WTC11 (cell line): ENCODE measurements around the gene CELF4. TPM values are rescaled to one million over a fixed set of nuclear protein-coding genes. Genes with fewer than 3 reads are reported as not detected.

Experiments
- ATAC-seq: fragments of 200-7000 bp; cut with Tn5 transposase; 2 replicates; pipeline ENCODE4 v1.10.0; 2021; ENCODE audit warnings: mild to moderate bottlenecking, moderate library complexity
- CTCF ChIA-PET: fragments of 300-600 bp; sonication (Branson Sonifier 250); formaldehyde crosslinking; loops from one replicate; lab custom pipeline; 2021; ENCODE audit warnings: antibody characterized with exemption; lab: Charles Lee
- POLR2A ChIA-PET: fragments of 350-600 bp; sonication (Branson Sonifier 250); formaldehyde crosslinking; loops from one replicate; lab custom pipeline; 2021; ENCODE audit warnings: antibody characterized with exemption; lab: Charles Lee
- DNase-seq: peaks from one replicate; pipeline ENCODE4 v3.0.0; 2021; ENCODE audit warnings: low spot score
- H3K27ac Mint-ChIP-seq: 2 replicates; pipeline ENCODE4 v1.8.0; 2021; ENCODE audit warnings: mixed read lengths
- H3K27me3 Mint-ChIP-seq: 2 replicates; pipeline ENCODE4 v1.8.0; 2021; ENCODE audit warnings: low read depth, mild to moderate bottlenecking, moderate library complexity, mixed read lengths
- H3K36me3 Mint-ChIP-seq: 2 replicates; pipeline ENCODE4 v1.8.0; 2021; ENCODE audit warnings: mixed read lengths
- H3K4me1 Mint-ChIP-seq: 2 replicates; pipeline ENCODE4 v1.8.0; 2022; ENCODE audit warnings: mixed read lengths
- H3K4me3 Mint-ChIP-seq: 2 replicates; pipeline ENCODE4 v1.8.0; 2021; ENCODE audit warnings: mild to moderate bottlenecking, moderate library complexity, mixed read lengths
- H3K9me3 Mint-ChIP-seq: 2 replicates; pipeline ENCODE4 v1.8.0; 2021; ENCODE audit warnings: mixed read lengths
- ATF1 ChIP-seq: sonication (generic); formaldehyde crosslinking; IDR thresholded peaks from 2 replicates; pipeline ENCODE4 v1.8.1; 2023; ENCODE audit warnings: mild to moderate bottlenecking, moderate library complexity, missing genetic modification reagents
- CREB1 ChIP-seq: sonication (generic); formaldehyde crosslinking; IDR thresholded peaks from 2 replicates; pipeline ENCODE4 v1.8.0; 2023; ENCODE audit warnings: mild to moderate bottlenecking, missing genetic modification reagents
- FOXK1 ChIP-seq: sonication (generic); formaldehyde crosslinking; IDR thresholded peaks from 2 replicates; pipeline ENCODE4 v1.8.0; 2022; ENCODE audit warnings: mild to moderate bottlenecking, moderate library complexity, missing genetic modification reagents
- GABPB1 ChIP-seq: sonication (generic); formaldehyde crosslinking; IDR thresholded peaks from 2 replicates; pipeline ENCODE4 v1.8.1; 2023; ENCODE audit warnings: mild to moderate bottlenecking, missing genetic modification reagents
- JUN ChIP-seq: sonication (generic); formaldehyde crosslinking; IDR thresholded peaks from 2 replicates; pipeline ENCODE4 v1.8.0; 2023; ENCODE audit warnings: mild to moderate bottlenecking, missing genetic modification reagents
- KAT7 ChIP-seq: sonication (generic); formaldehyde crosslinking; IDR thresholded peaks from 2 replicates; pipeline ENCODE4 v1.8.1; 2023; ENCODE audit warnings: missing genetic modification reagents, mild to moderate bottlenecking, borderline replicate concordance
- NFATC4 ChIP-seq: fragments of 250-450 bp; sonication (Bioruptor Pico); IDR thresholded peaks from 2 replicates; pipeline ENCODE4 v1.9.0; 2021; ENCODE audit warnings: mild to moderate bottlenecking
- NFE2L1 ChIP-seq: sonication (generic); formaldehyde crosslinking; IDR thresholded peaks from 2 replicates; pipeline ENCODE4 v1.8.1; 2023; ENCODE audit warnings: missing genetic modification reagents
- NR1H2 ChIP-seq: sonication (generic); formaldehyde crosslinking; IDR thresholded peaks from 2 replicates; pipeline ENCODE4 v1.9.0; 2021; ENCODE audit warnings: mild to moderate bottlenecking, moderate library complexity, missing genetic modification reagents
- SOX15 ChIP-seq: fragments of 250-450 bp; sonication (Bioruptor Pico); IDR thresholded peaks from 2 replicates; pipeline ENCODE4 v1.9.0; 2021; ENCODE audit warnings: mild to moderate bottlenecking
- TCF7 ChIP-seq: sonication (generic); formaldehyde crosslinking; IDR thresholded peaks from 2 replicates; pipeline ENCODE4 v1.8.0; 2022; ENCODE audit warnings: mild to moderate bottlenecking, low read depth, missing genetic modification reagents, moderate library complexity
- TEAD1 ChIP-seq: sonication (generic); formaldehyde crosslinking; IDR thresholded peaks from 2 replicates; pipeline ENCODE4 v1.8.0; 2022; ENCODE audit warnings: mild to moderate bottlenecking, missing genetic modification reagents
- ZNF121 ChIP-seq: sonication (generic); formaldehyde crosslinking; IDR thresholded peaks from 2 replicates; pipeline ENCODE4 v1.8.0; 2023; ENCODE audit warnings: missing genetic modification reagents
- ZNF138 ChIP-seq: sonication (generic); formaldehyde crosslinking; conservative IDR thresholded peaks from 2 replicates; pipeline ENCODE4 v1.8.1; 2022; ENCODE audit warnings: mild to moderate bottlenecking, moderate library complexity, missing genetic modification reagents
- total RNA-seq: library from RNA; stranded (reverse); gene quantifications from 3 replicates; pipeline ENCODE4 v1.2.3, GENCODE V29; 2021
- TF ChIP-seq, protein P1 (sequence below): sonication (generic); formaldehyde crosslinking; IDR thresholded peaks from 2 replicates; pipeline ENCODE4 v1.8.0; 2022; ENCODE audit warnings: mild to moderate bottlenecking, missing genetic modification reagents
- TF ChIP-seq, protein P2 (sequence below): sonication (generic); formaldehyde crosslinking; conservative IDR thresholded peaks from 2 replicates; pipeline ENCODE4 v1.8.1; 2023; ENCODE audit warnings: mild to moderate bottlenecking, low read depth, missing genetic modification reagents, moderate library complexity
- TF ChIP-seq, protein P3 (sequence below): sonication (generic); formaldehyde crosslinking; IDR thresholded peaks from 2 replicates; pipeline ENCODE4 v1.8.1; 2023; ENCODE audit warnings: mild to moderate bottlenecking, missing genetic modification reagents, borderline replicate concordance
- TF ChIP-seq, protein P4 (sequence below): sonication (generic); formaldehyde crosslinking; conservative IDR thresholded peaks from 2 replicates; pipeline ENCODE4 v1.8.1; 2022; ENCODE audit warnings: mild to moderate bottlenecking, missing genetic modification reagents
- TF ChIP-seq, protein P5 (sequence below): sonication (generic); formaldehyde crosslinking; IDR thresholded peaks from 2 replicates; pipeline ENCODE4 v1.8.1; 2023; ENCODE audit warnings: mild to moderate bottlenecking, missing genetic modification reagents, moderate library complexity
- TF ChIP-seq, protein P6 (sequence below): sonication (generic); formaldehyde crosslinking; IDR thresholded peaks from 2 replicates; pipeline ENCODE4 v1.8.0; 2023; ENCODE audit warnings: missing genetic modification reagents
- TF ChIP-seq, protein P7 (sequence below): fragments of 250-450 bp; sonication (Bioruptor Pico); IDR thresholded peaks from 2 replicates; pipeline ENCODE4 v1.8.0; 2021; ENCODE audit warnings: mild to moderate bottlenecking

CELF4 gene
- total RNA-seq, 1 experiment from 2014 or later = 2.9 TPM

DNA sequence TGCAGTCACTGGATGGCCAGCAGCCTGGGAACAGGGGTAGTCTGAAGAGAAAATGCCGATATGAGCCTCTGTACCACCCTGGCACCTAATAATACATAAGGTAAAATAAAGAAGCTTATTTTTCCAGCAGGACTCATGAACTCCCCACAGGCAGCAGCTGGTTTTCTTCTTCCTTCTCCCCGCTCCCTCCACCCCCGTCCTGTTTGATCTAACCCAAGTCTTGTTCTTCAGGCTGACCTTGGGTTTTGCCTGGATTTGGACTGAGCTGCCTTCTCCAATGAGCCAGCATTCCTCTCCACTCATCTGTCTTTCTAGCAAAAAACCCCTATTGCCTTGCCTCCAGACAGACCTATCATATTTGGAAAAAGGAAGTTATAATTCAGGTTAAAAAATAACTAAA, 111.8 kb downstream of the CELF4 start:
- Mint-ChIP-seq H3K36me3 (no peaks in the 10 kb centered on the region), H3K4me3 (no peak overlapping the region), H3K4me1 (peaks cover 39% of the 10 kb centered on the region), H3K9me3 (no peaks in the 10 kb centered on the region), H3K27me3 (peaks cover 16% of the 10 kb centered on the region), H3K27ac (no peak overlapping the region)
- ATAC-seq (no peak), DNase-seq (no peak)
- POLR2A ChIA-PET = no interaction called here
- TF ChIP-seq, protein P1, sequence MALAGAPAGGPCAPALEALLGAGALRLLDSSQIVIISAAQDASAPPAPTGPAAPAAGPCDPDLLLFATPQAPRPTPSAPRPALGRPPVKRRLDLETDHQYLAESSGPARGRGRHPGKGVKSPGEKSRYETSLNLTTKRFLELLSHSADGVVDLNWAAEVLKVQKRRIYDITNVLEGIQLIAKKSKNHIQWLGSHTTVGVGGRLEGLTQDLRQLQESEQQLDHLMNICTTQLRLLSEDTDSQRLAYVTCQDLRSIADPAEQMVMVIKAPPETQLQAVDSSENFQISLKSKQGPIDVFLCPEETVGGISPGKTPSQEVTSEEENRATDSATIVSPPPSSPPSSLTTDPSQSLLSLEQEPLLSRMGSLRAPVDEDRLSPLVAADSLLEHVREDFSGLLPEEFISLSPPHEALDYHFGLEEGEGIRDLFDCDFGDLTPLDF = no peak
- CTCF ChIA-PET = interaction anchor here (0.6 to 1.5 kb wide), 5 partner anchors 23 to 110 kb away, joined by 3 to 4 read pairs (median 4); no protein-coding TSS in a partner anchor

DNA sequence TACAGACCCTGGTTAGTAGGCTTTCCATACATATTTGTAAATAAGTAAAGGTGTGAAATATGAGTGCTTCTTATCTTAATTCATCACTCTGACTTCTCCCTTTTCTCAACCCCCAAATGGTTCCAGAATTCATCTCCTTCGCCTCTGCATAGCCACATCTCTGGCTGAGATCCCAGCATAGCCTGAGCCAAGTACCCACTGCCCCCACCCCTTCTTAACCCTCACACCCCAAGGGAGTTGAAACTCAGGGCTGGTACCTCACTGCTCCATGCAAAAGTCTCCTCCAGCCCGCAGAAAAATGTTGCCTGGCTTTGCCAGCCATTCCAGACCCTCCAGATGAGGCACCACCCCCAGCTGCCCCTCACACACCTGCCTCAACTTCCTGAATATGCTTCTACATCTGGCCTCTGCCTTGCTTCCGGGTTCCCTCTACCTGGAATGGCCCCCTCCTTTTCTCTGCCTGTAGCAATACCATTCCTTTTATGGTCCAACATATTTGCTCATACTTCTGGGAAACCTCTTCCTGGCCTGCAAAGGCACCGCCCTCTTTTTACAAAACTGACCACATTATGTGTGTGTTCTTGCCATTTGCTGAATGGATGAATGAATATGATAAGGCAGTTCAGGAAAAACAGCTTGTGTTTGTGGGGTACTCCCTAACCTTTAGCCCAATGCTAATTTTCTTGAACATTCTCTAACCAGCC, 112.8 kb downstream of the CELF4 start:
- no peak for TF ChIP-seq GABPB1
- TF ChIP-seq ZNF121 (CRISPR knock-in tag) = no peak
- TF ChIP-seq, protein P2, sequence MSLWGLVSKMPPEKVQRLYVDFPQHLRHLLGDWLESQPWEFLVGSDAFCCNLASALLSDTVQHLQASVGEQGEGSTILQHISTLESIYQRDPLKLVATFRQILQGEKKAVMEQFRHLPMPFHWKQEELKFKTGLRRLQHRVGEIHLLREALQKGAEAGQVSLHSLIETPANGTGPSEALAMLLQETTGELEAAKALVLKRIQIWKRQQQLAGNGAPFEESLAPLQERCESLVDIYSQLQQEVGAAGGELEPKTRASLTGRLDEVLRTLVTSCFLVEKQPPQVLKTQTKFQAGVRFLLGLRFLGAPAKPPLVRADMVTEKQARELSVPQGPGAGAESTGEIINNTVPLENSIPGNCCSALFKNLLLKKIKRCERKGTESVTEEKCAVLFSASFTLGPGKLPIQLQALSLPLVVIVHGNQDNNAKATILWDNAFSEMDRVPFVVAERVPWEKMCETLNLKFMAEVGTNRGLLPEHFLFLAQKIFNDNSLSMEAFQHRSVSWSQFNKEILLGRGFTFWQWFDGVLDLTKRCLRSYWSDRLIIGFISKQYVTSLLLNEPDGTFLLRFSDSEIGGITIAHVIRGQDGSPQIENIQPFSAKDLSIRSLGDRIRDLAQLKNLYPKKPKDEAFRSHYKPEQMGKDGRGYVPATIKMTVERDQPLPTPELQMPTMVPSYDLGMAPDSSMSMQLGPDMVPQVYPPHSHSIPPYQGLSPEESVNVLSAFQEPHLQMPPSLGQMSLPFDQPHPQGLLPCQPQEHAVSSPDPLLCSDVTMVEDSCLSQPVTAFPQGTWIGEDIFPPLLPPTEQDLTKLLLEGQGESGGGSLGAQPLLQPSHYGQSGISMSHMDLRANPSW (CRISPR knock-in tag) = no peak
- TF ChIP-seq ATF1 (CRISPR knock-in tag) = no peak
- no peak for TF ChIP-seq CREB1 (CRISPR knock-in tag)
- no peak for TF ChIP-seq KAT7 (CRISPR knock-in tag)
- TF ChIP-seq, protein P3, sequence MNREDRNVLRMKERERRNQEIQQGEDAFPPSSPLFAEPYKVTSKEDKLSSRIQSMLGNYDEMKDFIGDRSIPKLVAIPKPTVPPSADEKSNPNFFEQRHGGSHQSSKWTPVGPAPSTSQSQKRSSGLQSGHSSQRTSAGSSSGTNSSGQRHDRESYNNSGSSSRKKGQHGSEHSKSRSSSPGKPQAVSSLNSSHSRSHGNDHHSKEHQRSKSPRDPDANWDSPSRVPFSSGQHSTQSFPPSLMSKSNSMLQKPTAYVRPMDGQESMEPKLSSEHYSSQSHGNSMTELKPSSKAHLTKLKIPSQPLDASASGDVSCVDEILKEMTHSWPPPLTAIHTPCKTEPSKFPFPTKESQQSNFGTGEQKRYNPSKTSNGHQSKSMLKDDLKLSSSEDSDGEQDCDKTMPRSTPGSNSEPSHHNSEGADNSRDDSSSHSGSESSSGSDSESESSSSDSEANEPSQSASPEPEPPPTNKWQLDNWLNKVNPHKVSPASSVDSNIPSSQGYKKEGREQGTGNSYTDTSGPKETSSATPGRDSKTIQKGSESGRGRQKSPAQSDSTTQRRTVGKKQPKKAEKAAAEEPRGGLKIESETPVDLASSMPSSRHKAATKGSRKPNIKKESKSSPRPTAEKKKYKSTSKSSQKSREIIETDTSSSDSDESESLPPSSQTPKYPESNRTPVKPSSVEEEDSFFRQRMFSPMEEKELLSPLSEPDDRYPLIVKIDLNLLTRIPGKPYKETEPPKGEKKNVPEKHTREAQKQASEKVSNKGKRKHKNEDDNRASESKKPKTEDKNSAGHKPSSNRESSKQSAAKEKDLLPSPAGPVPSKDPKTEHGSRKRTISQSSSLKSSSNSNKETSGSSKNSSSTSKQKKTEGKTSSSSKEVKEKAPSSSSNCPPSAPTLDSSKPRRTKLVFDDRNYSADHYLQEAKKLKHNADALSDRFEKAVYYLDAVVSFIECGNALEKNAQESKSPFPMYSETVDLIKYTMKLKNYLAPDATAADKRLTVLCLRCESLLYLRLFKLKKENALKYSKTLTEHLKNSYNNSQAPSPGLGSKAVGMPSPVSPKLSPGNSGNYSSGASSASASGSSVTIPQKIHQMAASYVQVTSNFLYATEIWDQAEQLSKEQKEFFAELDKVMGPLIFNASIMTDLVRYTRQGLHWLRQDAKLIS (CRISPR knock-in tag) = no peak
- TF ChIP-seq TCF7 (CRISPR knock-in tag) = no peak
- TF ChIP-seq, protein P4, sequence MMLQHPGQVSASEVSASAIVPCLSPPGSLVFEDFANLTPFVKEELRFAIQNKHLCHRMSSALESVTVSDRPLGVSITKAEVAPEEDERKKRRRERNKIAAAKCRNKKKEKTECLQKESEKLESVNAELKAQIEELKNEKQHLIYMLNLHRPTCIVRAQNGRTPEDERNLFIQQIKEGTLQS (CRISPR knock-in tag) = no peak
- TF ChIP-seq NFE2L1 (CRISPR knock-in tag) = no peak
- TF ChIP-seq, protein P5, sequence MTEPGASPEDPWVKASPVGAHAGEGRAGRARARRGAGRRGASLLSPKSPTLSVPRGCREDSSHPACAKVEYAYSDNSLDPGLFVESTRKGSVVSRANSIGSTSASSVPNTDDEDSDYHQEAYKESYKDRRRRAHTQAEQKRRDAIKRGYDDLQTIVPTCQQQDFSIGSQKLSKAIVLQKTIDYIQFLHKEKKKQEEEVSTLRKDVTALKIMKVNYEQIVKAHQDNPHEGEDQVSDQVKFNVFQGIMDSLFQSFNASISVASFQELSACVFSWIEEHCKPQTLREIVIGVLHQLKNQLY = no peak
- TF ChIP-seq, protein P6, sequence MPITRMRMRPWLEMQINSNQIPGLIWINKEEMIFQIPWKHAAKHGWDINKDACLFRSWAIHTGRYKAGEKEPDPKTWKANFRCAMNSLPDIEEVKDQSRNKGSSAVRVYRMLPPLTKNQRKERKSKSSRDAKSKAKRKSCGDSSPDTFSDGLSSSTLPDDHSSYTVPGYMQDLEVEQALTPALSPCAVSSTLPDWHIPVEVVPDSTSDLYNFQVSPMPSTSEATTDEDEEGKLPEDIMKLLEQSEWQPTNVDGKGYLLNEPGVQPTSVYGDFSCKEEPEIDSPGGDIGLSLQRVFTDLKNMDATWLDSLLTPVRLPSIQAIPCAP (CRISPR knock-in tag) = no peak
- no peak for TF ChIP-seq NFATC4 (CRISPR knock-in tag)
- TF ChIP-seq JUN (CRISPR knock-in tag) = no peak
- TF ChIP-seq, protein P7, sequence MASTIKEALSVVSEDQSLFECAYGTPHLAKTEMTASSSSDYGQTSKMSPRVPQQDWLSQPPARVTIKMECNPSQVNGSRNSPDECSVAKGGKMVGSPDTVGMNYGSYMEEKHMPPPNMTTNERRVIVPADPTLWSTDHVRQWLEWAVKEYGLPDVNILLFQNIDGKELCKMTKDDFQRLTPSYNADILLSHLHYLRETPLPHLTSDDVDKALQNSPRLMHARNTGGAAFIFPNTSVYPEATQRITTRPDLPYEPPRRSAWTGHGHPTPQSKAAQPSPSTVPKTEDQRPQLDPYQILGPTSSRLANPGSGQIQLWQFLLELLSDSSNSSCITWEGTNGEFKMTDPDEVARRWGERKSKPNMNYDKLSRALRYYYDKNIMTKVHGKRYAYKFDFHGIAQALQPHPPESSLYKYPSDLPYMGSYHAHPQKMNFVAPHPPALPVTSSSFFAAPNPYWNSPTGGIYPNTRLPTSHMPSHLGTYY (CRISPR knock-in tag) = no peak
- TF ChIP-seq NR1H2 (CRISPR knock-in tag) = no peak
- TF ChIP-seq TEAD1 = no peak
- no peak for TF ChIP-seq SOX15 (CRISPR knock-in tag)
- no peak for TF ChIP-seq ZNF138 (CRISPR knock-in tag)
- TF ChIP-seq FOXK1 = no peak
- Mint-ChIP-seq H3K4me3 (no peak overlapping the region), H3K9me3 (no peaks in the 10 kb centered on the region), H3K4me1 (peaks cover 39% of the 10 kb centered on the region), H3K27me3 (peaks cover 11% of the 10 kb centered on the region), H3K27ac (no peak overlapping the region), H3K36me3 (no peaks in the 10 kb centered on the region)
- ATAC-seq = no peak
- ChIA-PET POLR2A (no interaction called here), CTCF (interaction anchor here (0.6 to 1.5 kb wide), 4 partner anchors 22 to 109 kb away, joined by 3 to 4 read pairs (median 4); no protein-coding TSS in a partner anchor)
- DNase-seq = no peak
